GM12892 (cell line): ENCODE data around the gene P2RX1.

Source experiments
- POLR2A ChIP-seq: IDR thresholded peaks from 2 replicates; pipeline ENCODE4 v1.6.1; 2011; ENCODE audit warnings: low read depth, low read length, control low read depth
- POLR2AphosphoS5 ChIP-seq: IDR thresholded peaks from 2 replicates; pipeline ENCODE4 v1.6.1; 2011; ENCODE audit warnings: low read depth, low read length, control low read depth
- TAF1 ChIP-seq: IDR thresholded peaks from 2 replicates; pipeline ENCODE4 v1.6.1; 2011; ENCODE audit warnings: low read depth, mild to moderate bottlenecking, control low read depth, low read length, borderline replicate concordance

DNA sequence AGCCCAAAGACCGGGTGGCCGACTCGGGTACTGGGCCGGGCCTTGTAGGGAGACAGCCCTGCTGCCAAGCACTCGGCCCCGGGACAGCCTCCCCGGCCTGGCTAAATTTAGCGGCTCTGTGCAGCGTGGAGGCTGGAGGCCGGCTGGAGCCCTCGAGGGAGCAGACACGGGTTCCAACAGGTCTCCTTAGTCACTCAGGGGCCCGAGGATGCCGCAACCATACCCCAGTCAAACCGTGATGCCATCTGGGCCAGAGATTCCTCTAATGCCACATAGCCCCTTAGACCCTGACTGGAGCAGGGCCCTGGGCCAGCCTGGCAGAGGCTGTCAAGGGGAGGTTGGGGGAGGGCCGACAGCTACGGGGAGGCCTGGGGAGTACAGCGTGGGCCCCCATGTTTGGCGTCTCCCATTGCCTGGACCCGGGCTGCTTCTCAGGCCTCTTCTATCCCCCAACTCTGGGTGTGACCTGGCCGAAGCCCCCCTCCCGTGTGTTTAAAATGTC, 2.9 kb upstream of the P2RX1 start:
- TF ChIP-seq POLR2AphosphoS5 (no peak), TAF1 (no peak), POLR2A (no peak)
